Stimulated activated CD4-positive, alpha-beta T cell treated with anti-CD3 and anti-CD28 coated beads, Interleukin-1b, Interleukin-23, amount 100 ng/mL, for 24 hours (primary cell): Measurements from ENCODE around the gene WSCD1.

Experiments
- DNase-seq, 4 experiments: peaks; one replicate each; pipeline ENCODE4 v3.0.0-alpha.2; 2020; ENCODE audit warnings: low read depth in 4 of 4, low spot score in 1 of 4

The WSCD1 gene

GRCh38 chr17:6084311-6085161 is 14.4 kb downstream of the WSCD1 start:
- DNase-seq: no peak

GRCh38 chr17:6085812-6086211 is 15.6 kb downstream of the WSCD1 start:
- DNase-seq: no peak

GRCh38 chr17:6086603-6087400 is 16.6 kb downstream of the WSCD1 start:
- DNase-seq: no peak

GRCh38 chr17:6088141-6088540 is 18.0 kb downstream of the WSCD1 start:
- no peak for DNase-seq

- no peak for DNase-seq
Measured at GRCh38 chr17:6090253-6090652, 20.1 kb downstream of the WSCD1 start.

GRCh38 chr17:6092182-6092902 is 22.2 kb downstream of the WSCD1 start:
- no peak for DNase-seq

- DNase-seq: no peak
Measured at GRCh38 chr17:6092903-6093468, 22.8 kb downstream of the WSCD1 start.

- no peak for DNase-seq
Measured at GRCh38 chr17:6094453-6094852, 24.3 kb downstream of the WSCD1 start.

- DNase-seq: no peak
Measured at GRCh38 chr17:6094926-6095325, 24.7 kb downstream of the WSCD1 start.

GRCh38 chr17:6095501-6095900 is 25.3 kb downstream of the WSCD1 start:
- DNase-seq: no peak

- no peak for DNase-seq
Measured at GRCh38 chr17:6096201-6097004, 26.2 kb downstream of the WSCD1 start.

- DNase-seq: no peak
Measured at GRCh38 chr17:6097005-6097279, 26.8 kb downstream of the WSCD1 start.

GRCh38 chr17:6098050-6098822 is 28.1 kb downstream of the WSCD1 start:
- DNase-seq: no peak

- DNase-seq: no peak
Measured at GRCh38 chr17:6098823-6099180, 28.6 kb downstream of the WSCD1 start.

GRCh38 chr17:6099492-6099891 is 29.3 kb downstream of the WSCD1 start:
- DNase-seq: no peak

- DNase-seq: no peak
Measured at GRCh38 chr17:6100146-6100545, 30.0 kb downstream of the WSCD1 start.

GRCh38 chr17:6100891-6101500 is 30.8 kb downstream of the WSCD1 start:
- no peak for DNase-seq

GRCh38 chr17:6101706-6102105 is 31.5 kb downstream of the WSCD1 start:
- DNase-seq: no peak

- DNase-seq: no peak
Measured at GRCh38 chr17:6102615-6103014, 32.4 kb downstream of the WSCD1 start.
